ENCODE data around the gene SEMA3C.

SEMA3C gene

DNA sequence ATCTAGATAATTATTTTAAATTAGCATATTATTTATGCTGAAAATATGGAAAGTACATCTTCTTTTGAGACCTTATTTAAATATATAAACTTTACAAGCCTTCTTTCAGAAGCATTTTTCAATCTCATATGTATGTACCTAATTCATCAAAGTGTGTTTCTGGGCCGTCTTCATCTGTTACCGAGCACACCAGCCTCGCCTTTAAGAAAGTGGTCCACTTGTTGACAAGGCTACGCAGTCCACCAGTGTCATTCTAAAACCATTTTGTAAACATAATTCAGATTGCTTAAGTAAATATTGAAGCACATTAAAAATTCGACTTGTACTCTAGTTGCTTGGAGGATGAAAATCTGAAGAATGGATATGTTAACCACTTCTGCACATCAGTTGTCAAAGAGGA lies 116.3 kb downstream of the SEMA3C start:
- H3K27ac ChIP-seq: no peak overlapping the region
- no peak overlapping the region for H3K4me3 ChIP-seq

DNA sequence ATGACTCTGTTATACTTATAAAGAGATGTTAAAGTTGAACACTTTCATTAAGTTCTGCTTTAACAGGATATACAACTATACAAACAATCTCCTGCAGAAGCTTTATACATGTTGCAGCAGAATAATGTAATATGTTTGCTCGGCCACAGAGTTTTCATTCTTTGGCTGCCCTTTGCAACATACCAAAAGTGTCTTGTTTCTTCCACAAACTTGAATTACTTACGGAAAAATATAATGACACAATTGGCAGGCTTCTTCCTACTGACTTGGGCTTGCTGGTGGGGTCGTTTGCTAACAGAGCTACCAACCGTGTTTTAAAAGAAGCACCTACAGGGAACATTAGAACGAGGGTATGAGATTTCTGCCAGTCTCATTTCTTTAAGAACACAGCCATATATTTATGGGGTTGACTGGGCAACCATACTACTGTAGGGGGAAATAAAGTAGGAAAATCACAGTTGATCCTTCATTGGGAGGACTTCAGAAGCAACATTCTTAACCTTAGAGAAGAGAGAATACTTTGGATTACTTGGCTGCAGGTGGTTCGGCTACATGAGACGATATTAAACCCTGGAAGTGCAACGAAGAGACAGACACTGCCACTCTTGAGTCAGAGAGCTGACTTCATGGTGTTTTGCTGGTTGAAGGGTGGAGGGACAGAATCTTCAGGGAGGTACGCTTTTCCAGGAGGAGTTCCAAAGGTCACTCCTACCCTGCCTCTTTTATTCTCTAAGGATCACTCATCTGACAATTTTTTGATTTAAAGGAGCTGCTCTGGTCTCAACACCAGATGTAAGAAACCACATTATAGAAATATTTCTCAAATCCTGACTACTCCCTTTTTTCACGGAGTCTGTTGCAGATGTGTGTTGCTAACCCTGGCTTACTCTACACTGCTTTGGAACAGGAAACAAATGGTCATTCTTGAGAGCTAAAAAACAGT lies 123.9 kb downstream of the SEMA3C start:
- Histone ChIP-seq H3K4me3 (no peak overlapping the region), H3K27ac (peak overlapping the region in 1 of 21 experiments; percentile 44)

DNA sequence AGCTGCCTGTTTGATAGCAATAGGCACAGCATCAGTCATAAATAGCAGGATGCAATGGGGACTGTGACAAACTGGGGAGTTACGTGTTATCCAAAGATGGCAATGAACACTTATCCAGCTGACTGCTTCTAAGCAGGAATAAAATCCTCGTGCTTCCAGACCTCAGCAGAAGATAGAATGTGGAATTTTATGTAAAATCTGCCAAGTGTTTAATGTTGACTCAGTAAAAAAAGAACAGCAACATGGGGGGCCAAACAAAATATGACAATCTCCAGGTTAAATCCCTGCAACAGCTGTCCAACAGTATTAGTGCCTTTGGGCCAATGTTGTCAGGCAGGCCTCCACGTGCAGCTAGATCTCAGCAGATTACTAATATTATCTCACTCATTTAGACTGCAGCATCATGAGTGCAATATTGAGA lies 127.3 kb downstream of the SEMA3C start:
- Histone ChIP-seq H3K27ac (no peak overlapping the region), H3K4me3 (no peak overlapping the region)

DNA sequence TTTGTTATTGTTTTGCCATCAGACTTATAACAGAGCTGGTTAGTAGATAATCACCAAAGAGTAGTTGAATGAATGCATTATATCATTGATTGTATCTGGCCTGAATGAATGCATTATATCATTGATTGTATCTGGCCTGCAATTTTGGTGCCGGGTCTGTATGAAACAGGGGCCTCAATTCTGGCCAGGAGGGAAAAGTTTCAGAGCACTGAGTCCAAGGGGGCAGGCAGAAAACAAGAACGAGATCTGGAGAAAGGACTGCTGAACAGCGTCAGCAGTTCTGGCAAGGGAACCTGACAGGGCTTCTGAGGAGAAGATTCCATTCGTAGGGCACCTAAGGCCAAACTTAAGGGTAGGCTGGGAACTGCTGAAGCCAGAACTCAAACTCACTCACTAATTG lies 128.0 kb downstream of the SEMA3C start:
- Histone ChIP-seq H3K4me3 (no peak overlapping the region), H3K27ac (peak overlapping the region in 1 of 21 experiments; percentile 23)

DNA sequence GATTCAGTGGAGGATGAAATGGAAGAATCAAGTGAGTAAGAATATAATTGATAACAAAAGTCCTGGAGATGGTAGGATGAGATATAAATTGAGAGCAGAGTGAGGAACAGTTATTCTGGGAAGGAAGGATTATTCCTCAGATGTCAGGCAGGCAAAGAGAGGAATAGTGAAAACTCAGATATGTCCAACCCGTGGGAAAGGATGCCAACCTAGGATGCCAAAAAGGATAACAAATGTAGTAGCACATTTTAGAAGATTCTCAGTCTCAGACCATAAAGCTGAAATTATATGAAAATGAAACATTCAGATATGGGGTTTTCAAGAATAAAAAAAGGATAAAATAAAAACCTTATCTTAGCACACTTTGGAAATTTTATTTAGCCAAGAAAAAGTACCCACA lies 131.1 kb downstream of the SEMA3C start:
- no peak overlapping the region for H3K27ac ChIP-seq
- H3K4me3 ChIP-seq: no peak overlapping the region

DNA sequence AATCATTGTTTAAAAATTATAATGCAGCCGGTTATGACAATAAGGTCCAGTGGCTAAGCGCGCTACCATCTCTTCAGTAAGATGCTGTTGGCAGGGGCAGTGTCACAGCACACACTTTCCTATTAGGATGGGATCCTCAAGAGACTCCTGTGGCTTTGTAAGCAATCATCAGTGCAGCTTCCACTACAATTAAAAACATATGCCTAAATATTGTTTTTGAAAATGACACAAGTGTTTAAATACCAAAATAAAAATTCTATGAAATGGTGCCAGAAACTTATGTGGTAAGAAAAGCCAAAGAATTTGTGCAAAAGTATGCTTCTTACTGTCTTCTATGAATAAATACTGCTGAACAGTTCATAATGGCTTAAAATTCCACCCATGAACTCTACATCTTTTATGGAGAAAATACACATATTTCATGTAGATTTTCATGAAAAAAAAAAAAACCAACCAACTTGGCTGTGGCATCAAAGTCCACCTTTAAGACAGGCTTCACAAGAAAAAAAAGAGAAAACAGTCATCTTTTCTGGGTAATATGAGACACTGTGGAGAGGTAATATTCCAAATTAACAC lies 132.8 kb downstream of the SEMA3C start:
- H3K4me3 ChIP-seq: no peak overlapping the region
- H3K27ac ChIP-seq: peak overlapping the region in 1 of 21 experiments; percentile 29

DNA sequence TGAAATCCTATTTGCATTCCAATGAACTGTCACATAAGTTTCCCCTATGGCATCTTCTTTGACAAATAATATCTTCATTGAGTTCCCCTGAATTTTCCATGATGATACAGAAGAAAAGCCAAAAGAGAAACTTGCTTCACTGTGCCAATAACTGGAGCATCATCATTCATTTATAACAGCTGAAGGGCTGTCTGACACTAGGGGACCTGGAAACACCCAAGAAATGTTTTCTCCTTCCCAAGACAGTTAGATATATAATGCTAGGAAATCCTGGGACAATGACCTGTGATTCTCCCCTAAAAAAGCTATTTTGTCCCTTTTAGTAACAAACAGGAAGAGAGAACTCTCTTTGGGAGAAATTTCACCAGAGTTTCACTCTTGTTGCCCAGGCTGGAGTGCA lies 133.6 kb downstream of the SEMA3C start:
- Histone ChIP-seq H3K27ac (peak overlapping the region in 3 of 21 experiments; percentile 13 to 47 (median 29)), H3K4me3 (no peak overlapping the region)

DNA sequence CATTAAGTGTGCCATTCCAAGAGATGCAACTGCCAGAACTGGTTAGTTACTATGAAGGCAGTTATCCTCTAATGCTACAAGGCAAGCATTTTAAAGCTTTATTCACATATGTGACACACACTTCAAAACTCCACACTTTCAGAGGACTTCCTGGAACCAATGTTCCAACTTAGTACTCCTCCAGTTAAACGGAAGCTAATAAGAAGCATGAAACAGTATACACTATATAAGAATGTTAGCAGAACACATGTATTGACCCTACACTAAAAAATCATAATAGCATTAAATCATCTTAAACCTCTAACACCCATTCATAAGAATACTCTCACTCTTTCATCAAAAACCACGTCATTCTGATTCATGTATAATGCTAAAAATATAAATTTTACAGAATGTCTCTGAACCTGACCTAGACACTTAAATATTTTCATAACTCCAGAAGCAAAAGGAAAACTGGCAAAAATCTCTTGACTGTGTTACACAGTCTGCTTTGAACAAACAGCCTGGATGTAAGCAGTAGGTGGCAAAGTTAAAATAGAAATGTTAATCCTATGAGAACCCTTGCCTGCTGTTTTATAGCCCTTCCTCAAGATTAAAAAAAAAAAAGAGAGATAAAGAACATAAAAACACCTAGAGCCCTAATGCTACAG lies 135.0 kb downstream of the SEMA3C start:
- H3K4me3 ChIP-seq: no peak overlapping the region
- peak overlapping the region in 1 of 21 experiments; percentile 29 for H3K27ac ChIP-seq

DNA sequence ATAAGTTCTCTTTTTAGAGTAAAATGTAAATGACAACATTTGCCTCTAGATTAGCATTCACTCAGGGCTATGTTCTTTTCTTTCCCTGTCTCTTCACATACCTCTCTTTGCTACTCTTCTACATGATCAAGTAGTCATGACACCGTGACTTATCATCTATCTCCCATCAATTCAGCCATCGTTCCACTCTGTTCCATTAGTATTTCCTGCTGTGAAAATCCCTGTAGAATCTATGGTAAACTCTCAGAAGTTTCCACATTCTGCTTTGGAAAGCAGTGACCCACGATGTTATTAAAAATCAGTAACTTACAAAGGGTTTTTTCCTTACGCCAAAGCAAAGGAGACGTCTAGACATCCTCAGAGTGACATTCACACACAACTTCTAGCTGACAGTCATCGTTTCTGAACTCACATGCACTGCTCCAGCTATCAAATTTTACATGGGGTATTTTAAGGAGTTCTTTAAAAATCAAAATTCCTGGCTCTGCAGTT lies 135.6 kb downstream of the SEMA3C start:
- Histone ChIP-seq H3K4me3 (no peak overlapping the region), H3K27ac (peak overlapping the region in 1 of 21 experiments; percentile 29)

DNA sequence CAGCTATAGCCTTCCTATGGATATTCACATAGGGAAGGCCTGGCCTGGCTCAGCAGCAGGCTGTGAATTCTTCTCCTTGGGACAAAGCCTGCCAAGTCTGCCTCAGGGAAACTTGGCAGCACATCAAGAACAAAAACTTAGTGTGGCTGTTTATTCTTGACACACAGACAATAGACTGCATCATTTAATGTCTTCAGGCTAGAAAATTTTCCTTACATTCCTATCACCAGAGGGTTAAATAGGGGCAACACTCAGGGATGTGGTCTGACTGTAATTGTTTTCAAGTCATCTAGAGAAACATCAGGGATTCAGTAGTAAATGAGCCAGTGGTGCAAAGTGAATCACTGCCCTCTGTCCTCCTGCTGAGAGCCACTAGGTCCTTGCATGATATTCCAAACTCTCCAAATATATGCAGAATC lies 137.3 kb downstream of the SEMA3C start:
- no peak overlapping the region for H3K4me3 ChIP-seq
- peak overlapping the region in 1 of 21 experiments; percentile 15 for H3K27ac ChIP-seq

DNA sequence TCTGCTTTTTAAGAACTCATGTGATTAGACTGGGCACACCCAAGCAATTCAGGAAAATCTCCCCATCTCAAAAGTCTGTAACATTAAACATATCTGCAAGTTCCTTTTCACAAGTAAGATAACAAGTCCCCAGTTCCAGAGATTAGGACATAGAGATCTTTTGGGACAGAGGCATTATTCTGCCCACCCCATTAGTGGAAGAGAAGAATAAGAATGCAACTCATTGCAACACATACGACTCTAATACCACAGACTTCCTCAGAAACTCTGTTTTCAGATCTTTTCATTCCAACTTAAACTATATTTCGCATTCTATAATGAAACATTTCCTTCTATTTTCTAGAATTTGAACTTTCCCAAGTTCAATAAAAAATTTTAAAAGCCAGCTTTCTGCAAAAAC lies 137.7 kb downstream of the SEMA3C start:
- H3K4me3 ChIP-seq: no peak overlapping the region
- peak overlapping the region in 1 of 21 experiments; percentile 15 for H3K27ac ChIP-seq

DNA sequence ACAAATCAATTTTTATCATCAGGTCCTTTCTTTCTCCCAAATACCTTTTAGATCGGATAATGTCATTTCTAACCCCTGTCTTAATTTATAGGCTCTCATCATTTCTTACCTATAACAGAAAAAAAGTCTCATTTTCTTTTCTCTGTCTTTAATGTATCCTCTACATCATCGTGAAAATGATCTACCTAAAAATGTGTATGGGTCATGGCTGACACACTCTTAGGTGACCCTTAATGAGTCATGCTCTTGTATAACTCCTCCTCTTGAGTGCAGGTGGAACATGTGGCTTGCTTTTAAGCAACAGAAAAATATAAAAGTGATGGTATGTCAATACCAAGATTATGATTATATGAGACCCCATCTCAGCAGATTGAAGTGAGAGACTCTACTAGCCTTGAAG lies 139.4 kb downstream of the SEMA3C start:
- Histone ChIP-seq H3K4me3 (no peak overlapping the region), H3K27ac (no peak overlapping the region)

DNA sequence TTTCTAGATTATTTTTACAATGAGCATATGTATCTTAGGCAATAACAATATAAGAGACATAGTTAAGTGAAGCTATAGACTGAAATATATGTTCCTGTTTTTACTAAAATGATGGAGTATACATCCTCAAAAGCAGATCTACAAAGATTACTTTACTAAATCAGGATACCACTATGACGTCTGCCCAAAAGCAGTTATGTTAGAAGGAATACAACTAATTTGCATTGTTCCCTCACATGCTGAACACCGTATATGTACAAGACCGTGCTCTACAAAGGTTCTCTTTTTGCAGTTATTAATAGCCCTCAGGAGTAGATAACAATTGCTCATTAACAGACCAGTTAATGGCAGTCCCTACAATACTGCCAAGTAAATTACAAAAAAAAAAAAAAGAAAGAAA lies 143.0 kb downstream of the SEMA3C start:
- H3K27ac ChIP-seq: no peak overlapping the region
- H3K4me3 ChIP-seq: no peak overlapping the region

DNA sequence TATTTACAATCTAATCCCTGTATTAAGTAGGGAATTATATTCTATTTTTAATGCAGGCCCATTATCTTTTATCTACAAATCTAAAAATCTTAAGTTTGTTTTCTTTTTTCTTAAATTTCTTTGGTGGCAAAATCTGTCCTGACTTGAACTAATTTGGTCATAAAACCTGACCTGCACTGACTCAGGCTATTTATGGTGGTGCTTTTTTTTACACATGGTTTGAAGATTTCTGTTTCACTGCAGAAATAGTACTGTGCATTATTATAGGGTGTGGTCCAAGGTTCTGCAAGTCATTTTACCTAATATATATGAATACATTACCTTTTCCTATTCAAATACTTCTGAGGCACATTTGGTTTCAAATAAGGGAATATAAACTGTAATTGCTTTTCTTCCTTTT lies 143.4 kb downstream of the SEMA3C start:
- H3K27ac ChIP-seq: no peak overlapping the region
- H3K4me3 ChIP-seq: no peak overlapping the region

DNA sequence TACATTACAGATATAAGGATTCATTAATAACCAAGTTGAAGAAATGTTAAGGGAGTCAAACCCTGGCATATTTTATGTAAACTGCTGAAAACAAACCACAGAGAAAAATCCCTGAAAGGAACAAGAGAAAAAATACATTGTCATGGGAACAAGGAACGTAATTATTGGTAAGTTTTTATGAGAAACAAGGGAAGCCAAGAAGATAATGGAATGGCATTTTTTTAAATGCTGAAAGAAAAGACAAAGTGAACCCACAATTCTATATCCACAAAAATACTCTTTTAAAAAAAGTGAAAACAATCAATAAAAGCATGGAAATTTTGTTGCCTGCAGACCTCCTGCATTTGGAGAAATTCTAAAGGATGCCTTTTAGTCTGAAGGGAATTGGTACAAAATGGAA lies 144.0 kb downstream of the SEMA3C start:
- Histone ChIP-seq H3K4me3 (no peak overlapping the region), H3K27ac (no peak overlapping the region)

DNA sequence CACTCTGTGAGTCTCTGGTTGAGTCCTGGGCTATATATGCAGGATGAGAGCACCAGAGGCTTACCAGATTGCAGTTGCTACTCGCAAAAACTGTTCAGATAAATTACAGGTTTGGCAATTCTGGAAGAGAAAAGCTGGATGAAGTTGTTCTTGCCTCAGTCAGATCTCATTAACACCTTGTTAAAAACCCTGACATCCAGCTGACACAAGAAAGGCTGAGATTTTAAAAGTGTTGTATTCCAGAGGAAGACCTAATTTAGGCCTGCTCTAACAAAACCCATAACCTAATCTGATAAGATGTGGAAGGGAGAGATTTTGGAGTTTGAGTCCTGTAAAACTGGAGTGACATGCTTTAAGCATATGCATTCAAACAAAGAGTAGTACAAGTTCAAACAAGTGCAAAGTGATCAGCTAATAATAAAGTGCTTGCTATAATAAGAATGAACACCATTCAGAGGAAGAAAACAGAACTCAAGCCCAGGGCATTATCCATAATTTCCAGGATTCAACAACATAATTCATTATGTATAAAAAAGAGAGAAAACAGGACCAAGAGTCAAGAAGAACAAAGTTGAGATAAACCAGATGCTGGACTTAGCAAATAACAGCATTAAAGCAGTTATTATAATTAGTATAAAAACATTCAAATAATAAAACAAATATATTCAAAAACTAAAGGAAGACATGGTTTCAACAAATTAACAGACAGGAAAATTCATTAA lies 144.9 kb downstream of the SEMA3C start:
- peak overlapping the region in 4 of 21 experiments; percentile 4 to 62 (median 56) for H3K27ac ChIP-seq

DNA sequence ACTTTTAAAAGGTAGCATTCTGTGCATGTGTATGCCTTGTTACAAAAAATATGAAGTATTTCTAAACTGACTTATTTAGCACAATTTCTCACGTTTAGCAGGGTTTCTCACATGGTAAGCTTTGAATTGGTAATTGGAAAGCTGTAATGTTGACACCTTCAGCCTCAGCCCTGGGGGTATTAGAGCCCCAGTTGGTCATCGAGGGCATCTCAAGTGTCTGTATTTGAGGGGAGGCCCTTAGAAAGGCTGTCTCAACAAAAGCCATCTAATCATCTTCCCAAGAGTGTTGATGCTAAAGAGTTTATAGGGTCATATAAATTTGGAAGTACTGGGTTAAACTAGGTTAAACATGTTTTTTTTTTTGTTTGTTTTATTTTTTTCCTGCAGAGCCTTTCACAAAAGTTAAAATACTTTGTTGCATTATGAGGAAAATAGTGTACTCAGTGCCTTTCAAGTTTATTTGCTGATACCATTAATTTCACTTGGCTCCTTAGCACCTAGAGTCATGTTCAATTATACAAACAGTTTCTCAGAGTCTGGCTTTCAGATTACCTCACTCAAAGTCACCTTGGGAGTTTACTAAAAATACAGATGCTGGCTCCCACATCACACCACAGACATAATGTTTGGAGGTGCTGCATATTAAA lies 146.4 kb downstream of the SEMA3C start:
- H3K27ac ChIP-seq: peak overlapping the region in 1 of 21 experiments; percentile 62
- H3K4me3 ChIP-seq: no peak overlapping the region

More for the DNA sequence above, 144.9 kb downstream of the SEMA3C start:
- no peak overlapping the region for H3K4me3 ChIP-seq

DNA sequence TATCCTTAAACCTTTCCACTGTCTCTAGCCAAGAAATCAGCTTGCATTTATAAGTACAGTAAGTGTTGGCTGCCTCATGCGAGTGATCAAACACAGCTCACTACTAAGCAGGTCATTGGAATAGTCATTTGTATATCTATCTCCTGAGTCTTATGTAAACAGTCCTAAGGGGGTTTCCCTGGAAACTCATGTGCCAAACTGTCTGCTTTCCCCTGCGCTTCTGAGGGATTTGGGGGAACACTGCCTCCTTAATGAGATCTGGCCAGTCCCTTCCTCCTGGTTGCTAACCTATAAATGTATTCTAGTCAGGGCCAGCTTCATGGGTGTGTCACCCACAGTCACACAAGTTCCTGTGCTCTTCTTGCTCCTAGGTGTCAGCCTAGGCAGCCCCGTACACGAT lies 147.3 kb downstream of the SEMA3C start:
- Histone ChIP-seq H3K27ac (peak overlapping the region in 2 of 21 experiments; percentile 26 to 33), H3K4me3 (no peak overlapping the region)

DNA sequence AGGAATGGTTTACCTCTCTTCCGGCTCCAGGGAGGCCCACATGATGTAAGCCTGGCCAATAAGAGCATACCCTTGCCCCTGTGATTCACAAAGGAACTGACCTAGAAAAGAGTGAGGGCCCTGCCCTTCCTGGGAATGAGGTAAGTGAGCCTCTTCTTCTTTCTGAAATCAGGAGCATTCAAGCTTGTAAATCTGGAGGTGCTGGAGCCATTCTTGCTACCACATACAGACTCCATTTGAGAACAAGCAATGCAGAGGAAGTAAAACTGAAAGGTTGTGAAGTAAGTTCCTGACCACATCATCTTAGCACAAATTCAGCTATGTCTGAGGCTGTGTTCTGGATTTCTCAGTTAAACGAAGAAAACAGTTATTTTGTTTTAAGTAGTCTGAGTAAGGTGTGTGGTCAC lies 148.2 kb downstream of the SEMA3C start:
- no peak overlapping the region for H3K4me3 ChIP-seq
- H3K27ac ChIP-seq: peak overlapping the region in 1 of 21 experiments; percentile 33

Data from skin epidermis (tissue), 12 donors.